LNCAP (cell line): ENCODE data around the gene NUDT14.

Experiments
- TF ChIP-seq, protein P1 (sequence below): fragments of 450-650 bp; IDR thresholded peaks from 2 replicates; pipeline ENCODE4 v1.5.1; 2017; ENCODE audit warnings: mild to moderate bottlenecking

NUDT14 gene

DNA sequence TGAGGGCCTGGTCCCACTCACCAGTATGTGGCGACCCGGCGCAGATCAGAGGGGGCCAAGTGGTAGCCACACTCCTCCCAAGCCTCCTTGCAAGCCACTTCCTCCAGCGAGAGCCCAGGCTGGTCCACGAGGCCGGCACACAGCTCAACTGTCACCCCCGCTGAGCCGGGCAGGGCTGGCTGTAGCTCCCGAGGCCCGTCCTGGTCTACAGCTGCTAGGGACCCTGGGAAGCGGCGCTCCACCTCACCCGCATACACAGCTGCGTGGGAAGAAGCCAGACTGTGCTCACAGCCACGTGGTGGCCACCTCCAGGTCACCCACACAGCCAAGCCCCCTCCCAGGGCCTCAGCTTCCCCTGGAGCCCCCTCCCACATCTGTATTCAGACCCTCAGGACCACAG, 4.6 kb downstream of the NUDT14 start:
- TF ChIP-seq, protein P1, sequence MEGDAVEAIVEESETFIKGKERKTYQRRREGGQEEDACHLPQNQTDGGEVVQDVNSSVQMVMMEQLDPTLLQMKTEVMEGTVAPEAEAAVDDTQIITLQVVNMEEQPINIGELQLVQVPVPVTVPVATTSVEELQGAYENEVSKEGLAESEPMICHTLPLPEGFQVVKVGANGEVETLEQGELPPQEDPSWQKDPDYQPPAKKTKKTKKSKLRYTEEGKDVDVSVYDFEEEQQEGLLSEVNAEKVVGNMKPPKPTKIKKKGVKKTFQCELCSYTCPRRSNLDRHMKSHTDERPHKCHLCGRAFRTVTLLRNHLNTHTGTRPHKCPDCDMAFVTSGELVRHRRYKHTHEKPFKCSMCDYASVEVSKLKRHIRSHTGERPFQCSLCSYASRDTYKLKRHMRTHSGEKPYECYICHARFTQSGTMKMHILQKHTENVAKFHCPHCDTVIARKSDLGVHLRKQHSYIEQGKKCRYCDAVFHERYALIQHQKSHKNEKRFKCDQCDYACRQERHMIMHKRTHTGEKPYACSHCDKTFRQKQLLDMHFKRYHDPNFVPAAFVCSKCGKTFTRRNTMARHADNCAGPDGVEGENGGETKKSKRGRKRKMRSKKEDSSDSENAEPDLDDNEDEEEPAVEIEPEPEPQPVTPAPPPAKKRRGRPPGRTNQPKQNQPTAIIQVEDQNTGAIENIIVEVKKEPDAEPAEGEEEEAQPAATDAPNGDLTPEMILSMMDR: no peak

DNA sequence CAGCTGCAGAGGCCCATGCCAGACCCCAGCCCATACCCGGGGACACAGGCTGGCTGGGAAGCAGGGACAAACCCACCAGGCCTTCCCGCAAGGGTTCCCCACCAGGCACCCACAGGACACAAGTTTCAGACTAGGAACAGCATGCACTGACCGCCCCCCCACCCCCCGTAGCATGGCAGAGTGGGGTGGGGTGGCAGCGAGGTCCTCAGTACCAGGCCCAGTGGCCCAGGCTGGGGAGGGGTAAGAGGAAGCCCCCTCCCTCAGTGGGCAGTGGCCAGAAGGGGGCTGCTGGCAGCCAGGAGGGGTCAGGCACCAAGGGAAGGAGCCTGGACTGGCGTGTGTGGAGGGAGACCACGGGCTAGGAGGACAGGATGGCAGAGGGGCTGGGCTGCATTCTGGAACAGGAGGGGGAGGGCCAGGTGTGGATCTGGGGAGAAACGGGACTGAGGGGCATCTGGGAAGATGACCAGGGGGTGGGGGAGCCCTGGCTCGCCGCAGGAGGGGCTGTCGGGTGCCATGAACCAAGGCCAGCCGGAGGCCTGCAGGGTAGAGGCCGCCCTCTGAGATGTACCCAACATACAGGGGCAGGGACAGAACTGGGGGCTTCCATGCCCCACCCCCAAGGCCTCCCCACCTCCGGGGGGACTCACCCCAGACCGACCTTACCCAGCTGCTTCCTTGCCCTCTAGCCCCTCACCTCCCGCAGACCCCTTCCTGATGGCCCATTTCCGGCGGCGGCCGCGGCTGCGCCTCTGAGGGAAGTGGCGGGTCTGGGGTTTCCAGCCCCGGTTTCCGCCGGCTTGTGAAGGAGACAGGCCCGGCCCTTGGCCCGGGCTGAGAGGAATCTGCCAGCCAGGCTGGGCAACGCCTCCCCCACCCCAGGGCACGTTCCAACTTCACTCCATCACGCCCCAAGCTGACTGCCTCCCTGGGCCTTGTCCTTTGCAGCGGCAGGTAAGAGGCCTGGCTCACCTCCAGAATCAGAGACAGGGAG, 6.9 kb downstream of the NUDT14 start:
- TF ChIP-seq, protein P1: no peak

DNA sequence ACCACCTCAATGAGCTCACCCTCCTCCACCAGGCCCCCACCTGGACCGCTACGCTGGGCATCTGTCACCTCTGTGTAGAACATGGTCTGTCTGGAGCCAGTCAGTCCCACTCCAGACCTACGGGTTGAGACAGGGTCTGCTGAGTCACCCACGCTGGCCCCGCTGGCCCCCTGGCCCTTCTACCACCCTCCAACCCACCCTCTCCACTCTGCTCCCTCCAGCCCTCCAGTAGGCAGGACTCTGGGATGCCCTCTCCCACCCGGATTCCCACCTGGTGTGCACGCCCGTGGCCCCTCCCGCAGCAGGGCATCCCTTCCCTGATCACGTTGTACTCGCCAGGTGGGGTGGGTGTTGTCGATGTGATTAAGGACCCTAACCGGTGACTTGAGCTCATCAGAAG, 8.0 kb downstream of the NUDT14 start:
- TF ChIP-seq, protein P1: no peak

DNA sequence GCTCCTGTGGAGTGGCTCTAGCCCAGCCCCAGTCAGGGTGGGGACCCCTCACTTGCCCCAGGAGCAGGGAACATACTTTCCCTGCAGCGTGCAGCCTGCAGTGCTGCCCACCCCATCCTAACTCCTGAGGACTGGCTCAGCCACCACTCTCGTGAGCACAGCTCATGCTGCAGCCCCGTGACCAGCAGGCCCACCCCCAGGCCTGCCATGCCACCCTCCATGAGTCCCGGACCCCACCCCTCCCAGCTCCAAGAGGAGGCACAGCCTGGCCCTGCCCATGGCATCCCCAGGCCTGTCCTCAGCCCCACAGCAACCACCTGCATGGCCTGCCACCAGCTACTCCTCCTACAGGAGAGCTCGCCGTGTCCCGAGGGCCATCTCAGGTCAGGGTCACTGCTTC, 8.6 kb downstream of the NUDT14 start:
- TF ChIP-seq, protein P1: no peak

DNA sequence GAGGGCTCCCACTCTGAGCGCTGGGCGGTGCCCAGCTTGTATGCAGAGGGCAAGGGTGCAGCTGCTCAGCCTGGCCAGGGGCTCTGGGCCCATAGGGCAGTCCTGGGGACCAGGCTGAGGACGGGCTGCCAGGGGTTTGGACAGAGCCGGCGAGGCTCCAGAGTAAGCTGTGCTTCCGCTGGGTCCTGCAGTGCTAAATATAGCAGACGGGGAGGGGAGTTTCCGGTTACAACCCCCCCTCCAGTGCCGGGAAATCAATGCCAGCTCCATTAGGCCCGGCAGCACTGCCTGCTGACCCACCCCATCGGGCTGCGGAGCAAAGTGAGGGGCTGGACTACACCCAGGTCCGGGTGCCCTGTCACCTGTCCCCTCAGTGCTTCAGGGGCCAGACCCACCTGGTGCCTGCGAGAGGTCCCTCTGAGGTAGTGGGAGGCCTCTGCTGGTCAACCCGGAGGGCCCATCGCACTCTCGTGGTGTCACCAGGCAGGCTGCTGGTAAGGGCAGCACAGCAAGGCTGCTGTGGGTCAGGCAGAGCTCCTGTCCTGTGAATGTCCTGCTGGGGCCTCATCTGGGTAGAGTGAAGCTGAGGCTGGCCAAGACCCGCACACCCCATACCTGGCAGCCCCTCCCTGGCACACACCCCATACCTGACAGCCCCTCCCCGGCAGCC, 10.0 kb downstream of the NUDT14 start:
- TF ChIP-seq, protein P1: no peak

DNA sequence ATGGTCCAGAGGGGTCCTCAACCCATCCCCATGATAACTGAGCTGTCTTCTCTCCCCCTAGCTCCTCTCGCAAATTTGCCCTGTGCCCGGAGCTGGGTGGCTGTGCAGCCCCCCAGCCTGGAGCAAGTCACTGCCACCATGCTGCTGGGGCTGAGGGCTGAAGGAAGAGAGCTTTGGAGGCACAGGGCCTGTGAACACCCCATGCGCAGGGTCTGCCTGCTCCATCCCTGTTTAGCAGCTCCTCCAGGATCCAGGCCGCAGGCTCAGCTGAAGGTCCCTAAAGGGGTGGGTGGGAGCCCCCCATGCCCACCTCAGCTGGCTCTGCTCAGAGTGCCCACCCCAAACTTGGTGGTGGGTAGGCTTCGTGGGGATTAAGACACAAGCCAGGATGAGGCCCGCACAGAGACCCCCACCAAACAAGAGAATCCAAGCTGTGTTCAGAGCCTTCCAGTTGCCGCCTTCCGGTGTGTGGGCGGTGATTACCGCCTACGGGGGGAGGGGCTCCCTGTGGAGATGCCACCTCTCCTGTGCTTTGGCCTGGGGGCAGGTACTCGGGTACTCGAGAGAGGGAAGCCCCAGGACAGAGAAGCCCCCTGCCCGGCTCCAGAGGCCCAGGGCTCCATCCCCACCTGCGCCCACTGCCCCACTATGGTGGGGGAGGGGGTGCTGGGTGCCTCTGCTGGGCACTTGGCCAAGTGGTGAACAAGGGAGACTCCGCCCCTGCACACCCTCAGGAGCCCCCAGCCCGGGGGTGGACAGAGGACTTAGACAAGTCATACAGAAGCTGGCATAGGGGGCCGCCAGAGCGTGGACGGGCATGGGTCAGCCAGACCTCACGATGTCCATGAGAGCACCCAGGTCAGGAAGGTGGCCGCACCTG, 11.1 kb downstream of the NUDT14 start:
- TF ChIP-seq, protein P1: no peak

DNA sequence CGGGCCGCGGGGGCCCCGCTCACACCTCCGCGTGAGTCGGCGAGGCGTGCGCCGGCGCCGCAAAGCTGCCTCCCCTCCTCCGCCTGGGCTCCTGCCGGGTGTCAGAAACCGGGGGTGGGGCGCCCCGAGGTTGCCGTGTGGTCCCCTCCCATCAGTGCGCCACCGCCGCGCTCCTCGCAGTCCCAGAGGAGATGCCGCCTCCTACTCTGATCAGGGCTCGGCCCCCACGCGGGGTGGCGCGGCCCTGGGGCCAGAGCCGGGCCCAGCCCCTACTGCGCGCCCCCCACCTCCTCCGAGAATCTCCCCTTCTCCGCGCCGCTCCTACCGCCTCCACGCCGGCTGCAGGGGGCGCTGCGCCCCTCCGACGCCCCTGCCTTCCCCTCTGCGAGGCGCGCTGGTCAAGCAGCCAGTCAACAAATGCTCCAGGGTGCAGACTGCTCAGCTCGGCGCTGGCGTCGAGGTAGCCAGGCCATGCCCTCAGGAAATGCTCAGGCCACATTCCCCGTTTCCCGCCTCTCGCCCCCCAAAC, 12.1 kb downstream of the NUDT14 start:
- TF ChIP-seq, protein P1: peak; percentile 44
